OCI-LY1 (cell line): ENCODE results near the gene PLEKHA6.

Source experiments
- CTCF ChIP-seq: fragments of 200-600 bp; sonication (generic), shearing (Covaris generic); IDR thresholded peaks from 2 replicates; pipeline ENCODE4 v1.5.1; 2017; ENCODE audit warnings: mild to moderate bottlenecking, antibody characterized with exemption, low read length, moderate library complexity, mixed read lengths
- EZH2 ChIP-seq: fragments of 200-600 bp; sonication (generic), shearing (Covaris generic); IDR thresholded peaks from 2 replicates; pipeline ENCODE4 v1.8.0; 2017; ENCODE audit warnings: borderline replicate concordance, mixed run types, mild to moderate bottlenecking, antibody characterized with exemption, low read length, moderate library complexity, mixed read lengths

- TF ChIP-seq CTCF (no peak), EZH2 (no peak)
Measured at GRCh38 chr1:204286831-204287421, 72.8 kb downstream of the PLEKHA6 start.
